B cell (primary cell): ENCODE results near the gene SPX.

ENCODE experiments used
- CTCF ChIP-seq: fragments of 200-600 bp; IDR thresholded peaks from one replicate; pipeline ENCODE4 v1.8.0; 2022; ENCODE audit warnings: antibody characterized with exemption, mild to moderate bottlenecking
- EZH2 ChIP-seq: IDR thresholded peaks from 2 replicates; pipeline ENCODE4 v1.6.1; 2012; ENCODE audit warnings: borderline replicate concordance, low read depth, mild to moderate bottlenecking, moderate library complexity, low read length; ENCODE audit not compliant: insufficient read depth, poor library complexity, severe bottlenecking

- TF ChIP-seq CTCF (no peak), EZH2 (no peak)
Observed at GRCh38 chr12:21526053-21526452, at the start of gene SPX.
